Heart right ventricle (tissue), 16 donors: Measurements from ENCODE around the gene FOXRED2. TPM values are rescaled to one million over a fixed set of nuclear protein-coding genes. Genes with fewer than 3 reads are reported as not detected.

ENCODE experiments used
- ATAC-seq, 8 donors: fragments of 200-7000 bp; cut with Tn5 transposase; one replicate each; pipeline ENCODE4 v1.9.1; 2020; ENCODE audit warnings: mild to moderate bottlenecking in 8 of 8, moderate library complexity in 8 of 8, moderate number of reproducible peaks in 1 of 8
- DNase-seq, 2 donors: peaks; one replicate each; pipeline ENCODE4 v3.0.0-alpha.2; 2020
- H3K27ac ChIP-seq, 10 donors: fragments of 200-600 bp; sonication (generic) in 2 of 10; one replicate each; pipeline versions ENCODE4 v1.5.0 to v1.8.0; 2020 to 2022; ENCODE audit warnings: mild to moderate bottlenecking in 3 of 10
- H3K27me3 ChIP-seq, 7 donors: fragments of 200-600 bp; one replicate each; pipeline ENCODE4 v1.8.0; 2021 to 2022; ENCODE audit warnings: mild to moderate bottlenecking in 2 of 7
- H3K36me3 ChIP-seq, 9 donors: fragments of 200-600 bp; sonication (generic) in 1 of 9; one replicate each; pipeline versions ENCODE4 v1.5.0 to v1.8.0; 2020 to 2022; ENCODE audit warnings: mild to moderate bottlenecking in 2 of 9
- H3K4me1 ChIP-seq, 9 donors: fragments of 200-600 bp; sonication (generic) in 1 of 9; one replicate each; pipeline versions ENCODE4 v1.5.0 to v1.8.0; 2020 to 2022; ENCODE audit warnings: mild to moderate bottlenecking in 4 of 9
- H3K4me3 ChIP-seq, 10 donors: fragments of 200-600 bp; sonication (generic) in 2 of 10; one replicate each; pipeline versions ENCODE4 v1.5.0 to v1.8.0; 2020 to 2022; ENCODE audit warnings: mild to moderate bottlenecking in 7 of 10, moderate library complexity in 2 of 10
- H3K9me3 ChIP-seq, 11 donors: fragments of 200-600 bp in 10 of 11; sonication (generic) in 2 of 11; one replicate each; pipeline versions ENCODE4 v1.5.0 to v1.8.0; 2013 to 2022; ENCODE audit warnings: mild to moderate bottlenecking in 2 of 11, control low read depth in 1 of 11, moderate library complexity in 1 of 11
- CTCF ChIP-seq, 9 donors: fragments of 200-600 bp; sonication (generic) in 2 of 9; IDR thresholded peaks; one replicate each; pipeline versions ENCODE4 v1.5.0 to v1.8.0; 2021 to 2022; ENCODE audit warnings: antibody characterized with exemption in 9 of 9, mild to moderate bottlenecking in 5 of 9, moderate library complexity in 1 of 9
- WGBS, 2 donors: extraction: QIAGEN DNeasy Blood & Tissue Kit; methylation state at CpG; one replicate each; pipeline ENCODE4 v1.1.7; 2013; ENCODE audit warnings: inconsistent platforms in 1 of 2; 5-methylcytosine and 5-hydroxymethylcytosine counted together
- intact Hi-C, 10 donors: fragments of 100-400 bp; cut with DNase I; formaldehyde crosslinking; loops; one replicate each; pipeline versions ENCODE4 v1.11.1 to v1.14.2; 2022
- polyA plus RNA-seq, 2 donors: library from polyadenylated mRNA; stranded (reverse); fragments of 200-250 nt; gene quantifications; one replicate each; pipeline ENCODE4 v1.2.3, GENCODE V29; 2013
- total RNA-seq, 10 donors: library from RNA; stranded (reverse); fragmentation: NEBNext Ultra II Directional in 3 of 10; extraction: Animal tissue kit (Norgen Biotek cat#: 25700) in 3 of 10; gene quantifications; one replicate each; pipeline versions ENCODE4 v1.2.1 to v1.2.4, GENCODE V29; 2021 to 2023
- donor health status: Arrhythmogenic right ventricular cardiomyopathy.
- donor health status: ischemic (EF 13 %, LVEDD 7.1; RV severe dilation, severe dysfunction).
- donor health status: healthy with polysubstance abuse.
- donor health status: DM: no; HTN: yes; CAD: no.
- donor health status: DM: no; HTN: no; CAD: no.
- donor health status: ischemic (EF 25% LVEDD 6.9; RV normal size, moderate dysfunction).
- donor health status: ischemic (EF 25% LVEDD 5.7; RV mildly dilated, moderate dysfunction).
- donor health status: healthy.
- donor health status: DM: yes; HTN: yes; CAD: no.
- donor health status: Ischemic cardiomyopathy.
- donor health status: ischemic (EF 35%, LVEDD 5.7; RV mildly dilated, moderate dysfunction).
- donor health status: nonischemic (EF 11% LVEDD 7.7; RV severe dilation, severe dysfunction).
- donor health status: DM: yes; HTN: yes; CAD: no.
- donor health status: PGD.
- donor health status: ischemic (EF 29% LVEDD 5.4; RV normal size, mild dysfunction).
- donor health status: nonischemic (EF 23%, LVEDD 6.1; RV moderate dilation, normal function).

Gene FOXRED2
- total and polyA plus RNA-seq, 12 donors, result 2.2 to 15.7 (median 8.5) TPM

- H3K27ac ChIP-seq, result peak overlapping the region; percentile 96 to 100 (median 99)
- peak overlapping the region; percentile 55 to 94 (median 74) for H3K4me3 ChIP-seq
- intact Hi-C loops, result loop anchor here in 5 of 10 donors (10.0 kb wide), 3 partner anchors 286 to 326 kb away; partner anchors contain the start of gene APOL3 (in 1 of the 5)
- 9 to 13% methylated on average over 9 of the region's 9 CpGs for WGBS, 2 donors
- ATAC-seq (peak in 2 of 8 donors; percentile 0 to 6), DNase-seq (no peak)
- H3K4me1 ChIP-seq, result peaks cover 0 to 26% (median 20%) of the 10 kb centered on the region in 9 donors
- no peaks in the 10 kb centered on the region for H3K27me3 ChIP-seq
- TF ChIP-seq CTCF (IDR thresholded peaks at IDR 0.05), result no peak
- peaks cover 0 to 45% (median 33%) of the 10 kb centered on the region in 9 donors for H3K36me3 ChIP-seq
- H3K9me3 ChIP-seq, result no peaks in the 10 kb centered on the region
Measured at GRCh38 chr22:36480941-36481392, 25.9 kb downstream of the FOXRED2 start.

- 90 to 93% methylated on average over 4 of the region's 4 CpGs for WGBS, 2 donors
- no peak for ATAC-seq
- Histone ChIP-seq H3K36me3 (peaks cover 0 to 65% (median 48%) of the 10 kb centered on the region in 9 donors), H3K27me3 (no peaks in the 10 kb centered on the region), H3K4me1 (peaks cover 0 to 46% (median 22%) of the 10 kb centered on the region in 9 donors), H3K27ac (no peak overlapping the region), H3K9me3 (no peaks in the 10 kb centered on the region), H3K4me3 (no peak overlapping the region)
- intact Hi-C loops, result loop anchor here in 2 of 10 donors (10.0 kb wide), 1 partner anchor 284 kb away; no protein-coding TSS in a partner anchor
- TF ChIP-seq CTCF (IDR thresholded peaks at IDR 0.05), result no peak
- no peak for DNase-seq
Measured at GRCh38 chr22:36478966-36479365, 27.9 kb downstream of the FOXRED2 start.

- peaks cover 0 to 100% (median 57%) of the 10 kb centered on the region in 9 donors for H3K36me3 ChIP-seq
- TF ChIP-seq CTCF (IDR thresholded peaks at IDR 0.05), result no peak
- H3K4me1 ChIP-seq, result peaks cover 0 to 48% (median 16%) of the 10 kb centered on the region in 9 donors
- intact Hi-C loops, result loop anchor here in 2 of 10 donors (10.0 kb wide), 1 partner anchor 281 kb away; no protein-coding TSS in a partner anchor
- no peaks in the 10 kb centered on the region for H3K27me3 ChIP-seq
- no peak overlapping the region for H3K4me3 ChIP-seq
- H3K9me3 ChIP-seq, result no peaks in the 10 kb centered on the region
- H3K27ac ChIP-seq, result peak overlapping the region in 7 of 10 donors; percentile 12 to 65 (median 48)
- DNase-seq, result no peak
- 98% methylated on average over 6 of the region's 6 CpGs for WGBS, 2 donors
- ATAC-seq, result no peak
Measured at GRCh38 chr22:36475341-36475740, 31.5 kb downstream of the FOXRED2 start.

- ATAC-seq (no peak), DNase-seq (no peak)
Measured at GRCh38 chr22:36472689-36473088, 34.2 kb downstream of the FOXRED2 start.

More at GRCh38 chr22:36472689-36473088, 34.2 kb downstream of the FOXRED2 start:
- Histone ChIP-seq H3K27ac (peak overlapping the region in 1 of 10 donors; percentile 97), H3K9me3 (no peaks in the 10 kb centered on the region), H3K4me3 (no peak overlapping the region), H3K27me3 (no peaks in the 10 kb centered on the region), H3K4me1 (peaks cover 9 to 63% (median 34%) of the 10 kb centered on the region in 9 donors), H3K36me3 (peaks cover 0 to 78% (median 42%) of the 10 kb centered on the region in 9 donors)
- TF ChIP-seq CTCF (IDR thresholded peaks at IDR 0.05), result no peak
- WGBS, 2 donors, result 78 to 83% methylated on average over 13 of the region's 13 CpGs
- intact Hi-C loops, result loop anchor here in 5 of 10 donors (2.0 to 10.0 kb wide), 4 partner anchors 150 to 278 kb away; no protein-coding TSS in a partner anchor
